Fibroblast of lung (primary cell): ENCODE data around the gene TRIM67.

Experiments used
- CTCF ChIP-seq, 2 donors: IDR thresholded peaks in 1 of 2; conservative IDR thresholded peaks in 1 of 2; 1 replicate in 1 of 2; 2 replicates in 1 of 2; pipeline ENCODE4 v1.5.1; 2011 to 2012; ENCODE audit warnings: low read length in 2 of 2, control low read depth in 1 of 2, inconsistent platforms in 1 of 2, low read depth in 1 of 2, mild to moderate bottlenecking in 1 of 2
- EZH2 ChIP-seq: IDR thresholded peaks from 2 replicates; pipeline ENCODE4 v1.5.1; 2012; ENCODE audit warnings: low read length, control low read depth, mild to moderate bottlenecking; ENCODE audit errors: missing control alignments

GRCh38 chr1:231196728-231197127 is 34.9 kb downstream of the TRIM67 start:
- TF ChIP-seq CTCF (conservative IDR thresholded peaks at IDR 0.05 in 1 of 2, IDR thresholded peaks at IDR 0.05 in 1 of 2; ENCODE audit: low read depth in 1 of 2, low read length in 2 of 2) (no peak), EZH2 (no peak)
